ENCODE results near the gene C11orf24. TPM values are rescaled to one million over a fixed set of nuclear protein-coding genes. Genes with fewer than 3 reads are reported as not detected.

The C11orf24 gene
- total and polyA plus RNA-seq, 2 of the 8 experiments (the other 6 are each of a cell fraction or from before 2014, with no cell fraction given), result 45.4 to 51.7 TPM

DNA sequence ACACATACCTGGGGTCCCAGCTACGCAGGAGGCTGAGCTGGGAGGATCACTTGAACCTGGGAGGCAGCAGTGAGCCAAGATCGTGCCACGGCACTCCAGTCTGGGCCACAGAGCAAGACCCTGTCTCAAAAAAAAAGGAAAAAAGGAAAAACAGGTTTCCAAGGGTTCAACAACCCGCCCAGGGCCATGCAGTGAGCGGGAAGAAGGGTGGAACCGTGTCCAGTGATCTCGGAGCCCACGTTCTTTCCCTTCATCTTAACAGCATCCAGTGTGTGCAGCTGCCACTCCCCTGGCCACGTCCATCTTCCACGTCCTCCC, 25.7 kb upstream of the C11orf24 start:
- no peak overlapping the region for H3K18ac ChIP-seq (ENCODE audit: extremely low read depth, low read length)
- H3K4me1 ChIP-seq (replicated peaks in 1 of 4; ENCODE audit: control insufficient read depth in 3 of 4, insufficient read depth in 4 of 4, low read length in 3 of 4), result peaks cover 0 to 2% (median 0%) of the 10 kb centered on the region in 4 experiments; a peak in 2 of 7 replicates
- H3K4me2 ChIP-seq (ENCODE audit: insufficient read depth in 1 of 2, low read depth in 2 of 2, low read length in 2 of 2), result peak overlapping the region in 1 of 2 experiments; percentile 40; a peak in 1 of 4 replicates
- no peak overlapping the region for H4K5ac ChIP-seq (ENCODE audit: insufficient read length, low read depth, low read length)
- H2BK15ac ChIP-seq (ENCODE audit: low read length), result no peak overlapping the region
- 0 out of 2 replicates have a peak overlapping the region, but pooled peaks have one; percentile 6 for H2BK12ac ChIP-seq (ENCODE audit: low read depth, low read length)
- H2BK20ac ChIP-seq (ENCODE audit: low read length), result no peak overlapping the region
- H3K9me3 ChIP-seq (ENCODE audit: insufficient read depth in 2 of 2, low read depth in 1 of 2, low read length in 1 of 2), result no peaks in the 10 kb centered on the region
- H3K27me3 ChIP-seq (replicated peaks in 1 of 4; ENCODE audit: control insufficient read depth in 3 of 4, extremely low read depth in 1 of 4, insufficient read depth in 3 of 4, low read length in 3 of 4), result no peaks in the 10 kb centered on the region; a peak in 2 of 7 replicates
- H2AFZ ChIP-seq (ENCODE audit: low read length), result 0 out of 2 replicates have a peak overlapping the region, but pooled peaks have one; percentile 18
- no peak overlapping the region for H2AK5ac ChIP-seq (ENCODE audit: low read depth, low read length)
- DNase-seq (ENCODE audit: low read depth in 1 of 2, low spot score in 2 of 2) (no peak), FAIRE-seq (no peak)
- H3K79me1 ChIP-seq (ENCODE audit: low read depth, low read length), result no peaks in the 10 kb centered on the region
- H3K14ac ChIP-seq (ENCODE audit: insufficient read length), result no peak overlapping the region
- H4K8ac ChIP-seq (ENCODE audit: extremely low read depth, insufficient read depth, low read length), result no peak overlapping the region; the same call in 1 of the 2 replicates
- H3K56ac ChIP-seq (replicated peaks; ENCODE audit: insufficient read length, low read depth, low read length), result no peak overlapping the region
- H3K4ac ChIP-seq (replicated peaks; ENCODE audit: insufficient read length, low read depth, low read length), result no peak overlapping the region
- H3K23me2 ChIP-seq (ENCODE audit: low read depth, low read length), result no peaks in the 10 kb centered on the region
- no peaks in the 10 kb centered on the region for H3K36me3 ChIP-seq (ENCODE audit: control insufficient read depth in 2 of 4, insufficient read depth in 4 of 4, low read length in 3 of 4)
- H4K20me1 ChIP-seq (replicated peaks in 1 of 2; ENCODE audit: control insufficient read depth in 1 of 2, insufficient read depth in 2 of 2, low read length in 2 of 2), result no peaks in the 10 kb centered on the region
- 58% methylated on average over 10 of the region's 10 CpGs; no CpG with 5 or more reads in 1 of the 2 experiments for WGBS, 2 experiments (ENCODE audit: extremely low coverage in 1 of 2, insufficient coverage in 1 of 2, insufficient read length in 1 of 2, insufficient replicate concordance in 2 of 2, low coverage in 1 of 2, low lambda C conversion rate in 2 of 2, missing lambda C conversion rate in 1 of 2)
- no peak overlapping the region for H3K27ac ChIP-seq (ENCODE audit: low read depth, low read length)
- H3K4me3 ChIP-seq (ENCODE audit: extremely low read depth in 1 of 4, insufficient read depth in 2 of 4, low read depth in 3 of 4, low read length in 4 of 4), result no peak overlapping the region
- POLR2A ChIA-PET (ENCODE audit: partially characterized antibody), result interaction anchor here (0.6 to 2.5 kb wide), 8 partner anchors 10 to 90 kb away, joined by 3 to 11 read pairs (median 5); no protein-coding TSS in a partner anchor
- H2BK5ac ChIP-seq (ENCODE audit: low read depth, low read length), result no peak overlapping the region
- no peak overlapping the region for H3K9ac ChIP-seq (replicated peaks in 1 of 4; ENCODE audit: extremely low read depth in 1 of 4, low read depth in 3 of 4, low read length in 3 of 4)
- H2BK120ac ChIP-seq (replicated peaks; ENCODE audit: low read depth, low read length), result no peak overlapping the region
- H3K23ac ChIP-seq (ENCODE audit: insufficient read length), result no peak overlapping the region
- CTCF ChIA-PET (ENCODE audit: partially characterized antibody), result interaction anchor here (0.6 to 6.6 kb wide), 38 partner anchors 9 to 194 kb away, joined by 3 to 141 read pairs (median 6); partner anchors contain the start of gene C11orf24
- H3K79me2 ChIP-seq (ENCODE audit: control insufficient read depth in 1 of 2, insufficient read depth in 2 of 2, low read length in 2 of 2), result no peaks in the 10 kb centered on the region
- no peak overlapping the region for H4K91ac ChIP-seq (replicated peaks; ENCODE audit: insufficient read length, low read length)
- TF ChIP-seq, protein P1, sequence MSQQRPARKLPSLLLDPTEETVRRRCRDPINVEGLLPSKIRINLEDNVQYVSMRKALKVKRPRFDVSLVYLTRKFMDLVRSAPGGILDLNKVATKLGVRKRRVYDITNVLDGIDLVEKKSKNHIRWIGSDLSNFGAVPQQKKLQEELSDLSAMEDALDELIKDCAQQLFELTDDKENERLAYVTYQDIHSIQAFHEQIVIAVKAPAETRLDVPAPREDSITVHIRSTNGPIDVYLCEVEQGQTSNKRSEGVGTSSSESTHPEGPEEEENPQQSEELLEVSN (IDR thresholded peaks at IDR 0.05), result no peak
- TF ChIP-seq KDM4A (IDR thresholded peaks at IDR 0.05; ENCODE audit: low read depth, low read length, severe bottlenecking) (no peak), YY1 (IDR thresholded peaks at IDR 0.05; ENCODE audit: low read depth, low read length) (no peak), EZH2 (IDR thresholded peaks at IDR 0.05; ENCODE audit: low read depth, low read length, severe bottlenecking) (no peak), SUZ12 (IDR thresholded peaks at IDR 0.05; ENCODE audit: low read length) (no peak), GABPA (IDR thresholded peaks at IDR 0.05; ENCODE audit: borderline replicate concordance, insufficient read depth, low read length) (no peak), CTBP2 (IDR thresholded peaks at IDR 0.05; ENCODE audit: borderline replicate concordance, insufficient read depth, insufficient read length, low read length) (no peak), SP2 (IDR thresholded peaks at IDR 0.05; ENCODE audit: low read length) (no peak), SP4 (IDR thresholded peaks at IDR 0.05; ENCODE audit: low read length) (no peak), CBX8 (IDR thresholded peaks at IDR 0.05; ENCODE audit: borderline replicate concordance, low read depth, low read length) (no peak), TAF7 (optimal IDR thresholded peaks at IDR 0.05; ENCODE audit: borderline replicate concordance, low read depth, low read length) (no peak), SRF (IDR thresholded peaks at IDR 0.05; ENCODE audit: low read depth, low read length) (no peak)
- TF ChIP-seq, protein P2, sequence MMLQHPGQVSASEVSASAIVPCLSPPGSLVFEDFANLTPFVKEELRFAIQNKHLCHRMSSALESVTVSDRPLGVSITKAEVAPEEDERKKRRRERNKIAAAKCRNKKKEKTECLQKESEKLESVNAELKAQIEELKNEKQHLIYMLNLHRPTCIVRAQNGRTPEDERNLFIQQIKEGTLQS (IDR thresholded peaks at IDR 0.05; ENCODE audit: insufficient read depth, low read depth, low read length), result no peak
